ENCODE data around the gene ASMTL.
A peak's percentile ranks its signal among the peaks of the same experiment; 100 is the strongest.
"Not testable (repeated sequence)": the region's sequence is repeated elsewhere in the genome, so short reads cannot be mapped to it uniquely, and the experiment has no call there.

ASMTL gene

GRCh38 chrX:1484638-1485019 is 31.9 kb upstream of the ASMTL start:
- H3K79me2 ChIP-seq (ENCODE audit: insufficient read depth, low read length) = peaks cover 32% of the 10 kb centered on the region

DNA sequence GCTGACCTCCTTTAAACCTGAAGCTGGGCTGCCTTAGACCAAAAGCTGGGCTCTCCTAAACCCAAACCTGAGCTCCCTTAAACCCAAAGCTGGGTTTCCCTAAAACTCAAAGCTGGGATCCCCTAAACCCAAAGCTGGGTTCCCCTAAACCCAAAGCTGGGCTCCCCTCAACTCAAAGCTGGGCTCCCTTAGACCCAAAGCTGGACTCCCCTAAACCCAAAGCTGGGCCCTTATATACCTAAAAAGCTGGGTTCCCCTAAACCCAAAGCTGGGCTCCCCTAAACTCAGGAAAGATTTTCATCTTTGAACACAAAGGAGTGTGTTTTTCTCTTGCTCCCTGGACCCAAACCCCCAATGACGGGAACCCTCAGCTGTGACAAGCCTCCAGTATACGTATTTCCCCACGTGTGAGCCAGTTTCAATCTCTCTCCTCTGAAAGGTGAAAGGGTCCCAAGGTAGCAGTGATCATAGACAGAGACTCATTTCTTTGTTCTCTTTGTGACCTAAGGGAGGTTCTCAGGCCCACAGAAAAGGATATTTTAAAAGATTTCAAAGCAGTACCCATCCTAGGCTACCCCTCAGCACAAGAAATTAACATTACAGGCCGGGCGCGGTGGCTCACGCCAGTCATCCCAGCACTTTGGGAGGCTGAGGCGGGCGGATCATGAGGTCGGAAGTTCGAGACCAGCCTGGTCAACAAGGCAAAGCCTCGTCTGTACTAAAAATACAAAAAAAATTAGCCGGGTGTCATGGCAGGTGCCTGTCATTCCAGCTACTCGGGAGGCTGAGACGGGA is 31.3 kb upstream of the ASMTL start:
- Histone ChIP-seq H3F3A (ENCODE audit: insufficient read depth) (peaks cover 72% of the 10 kb centered on the region), H3K79me2 (ENCODE audit: insufficient read depth, low read length) (peaks cover 38% of the 10 kb centered on the region), H3K9ac (ENCODE audit: low read length) (peak overlapping the region; percentile 56), H4K20me1 (ENCODE audit: low read depth, low read length) (no peaks in the 10 kb centered on the region), H2AFZ (ENCODE audit: low read depth, low read length, severe bottlenecking) (no peak overlapping the region), H3K27me3 (ENCODE audit: low read length) (no peaks in the 10 kb centered on the region), H3K36me3 (ENCODE audit: low read length) (peaks cover 22% of the 10 kb centered on the region), H3K4me3 (ENCODE audit: insufficient read depth, low read length, poor library complexity, severe bottlenecking) (no peak overlapping the region), H3K27ac (ENCODE audit: low read depth, low read length) (peak overlapping the region; percentile 100), H3K9me2 (replicated peaks; ENCODE audit: insufficient read depth, low read length) (no peaks in the 10 kb centered on the region), H3K4me2 (ENCODE audit: low read depth, low read length, poor library complexity, severe bottlenecking) (peak overlapping the region; percentile 59), H3K9me3 (ENCODE audit: insufficient read depth, low read length) (no peaks in the 10 kb centered on the region)
- no peak for TF ChIP-seq EZH2phosphoT487 (conservative IDR thresholded peaks at IDR 0.05; ENCODE audit: low read length)
- no peak for TF ChIP-seq CTCF (IDR thresholded peaks at IDR 0.05; ENCODE audit: insufficient read depth, low read length, poor library complexity, severe bottlenecking)

More at GRCh38 chrX:1484638-1485019, 31.9 kb upstream of the ASMTL start:
- no peak for TF ChIP-seq CTCF (IDR thresholded peaks at IDR 0.05; ENCODE audit: insufficient read depth, low read length, poor library complexity, severe bottlenecking)
- H2AFZ ChIP-seq (ENCODE audit: low read depth, low read length, severe bottlenecking) = no peak overlapping the region
- peaks cover 66% of the 10 kb centered on the region for H3F3A ChIP-seq (ENCODE audit: insufficient read depth)
- peaks cover 16% of the 10 kb centered on the region for H3K36me3 ChIP-seq (ENCODE audit: low read length)
- H4K20me1 ChIP-seq (ENCODE audit: low read depth, low read length) = no peaks in the 10 kb centered on the region
- no peaks in the 10 kb centered on the region for H3K9me2 ChIP-seq (replicated peaks; ENCODE audit: insufficient read depth, low read length)
- H3K4me2 ChIP-seq (ENCODE audit: low read depth, low read length, poor library complexity, severe bottlenecking) = peak overlapping the region; percentile 59
- peak overlapping the region; percentile 100 for H3K27ac ChIP-seq (ENCODE audit: low read depth, low read length)
- H3K4me3 ChIP-seq (ENCODE audit: insufficient read depth, low read length, poor library complexity, severe bottlenecking) = no peak overlapping the region
- no peaks in the 10 kb centered on the region for H3K27me3 ChIP-seq (ENCODE audit: low read length)
- H3K9ac ChIP-seq (ENCODE audit: low read length) = peak overlapping the region; percentile 56
- H3K9me3 ChIP-seq (ENCODE audit: insufficient read depth, low read length) = no peaks in the 10 kb centered on the region

GRCh38 chrX:1482530-1482928 is 29.8 kb upstream of the ASMTL start:
- peak overlapping the region; percentile 100 for H3K27ac ChIP-seq (ENCODE audit: low read depth, low read length)
- H3K9ac ChIP-seq (ENCODE audit: low read length) = peak overlapping the region; percentile 65
- peaks cover 42% of the 10 kb centered on the region for H3K79me2 ChIP-seq (ENCODE audit: insufficient read depth, low read length)

More at GRCh38 chrX:1482530-1482928, 29.8 kb upstream of the ASMTL start:
- H3K4me2 ChIP-seq (ENCODE audit: low read depth, low read length, poor library complexity, severe bottlenecking) = peak overlapping the region; percentile 71
- peaks cover 74% of the 10 kb centered on the region for H3F3A ChIP-seq (ENCODE audit: insufficient read depth)
- not testable (repeated sequence) for H2AFZ ChIP-seq (ENCODE audit: low read depth, low read length, severe bottlenecking); H3K9me3 ChIP-seq (ENCODE audit: insufficient read depth, low read length); H3K27me3 ChIP-seq (ENCODE audit: low read length); H3K4me3 ChIP-seq (ENCODE audit: insufficient read depth, low read length, poor library complexity, severe bottlenecking); H4K20me1 ChIP-seq (ENCODE audit: low read depth, low read length); H3K9me2 ChIP-seq (replicated peaks; ENCODE audit: insufficient read depth, low read length)
- H3K36me3 ChIP-seq (ENCODE audit: low read length) = peaks cover 23% of the 10 kb centered on the region

All from SU-DHL-6 (cell line).